Body of pancreas (tissue), 4 donors: ENCODE results near the gene NDUFA7. TPM values are rescaled to one million over a fixed set of nuclear protein-coding genes. Genes with fewer than 3 reads are reported as not detected.
"Not testable (repeated sequence)": the region's sequence is repeated elsewhere in the genome, so short reads cannot be mapped to it uniquely, and the experiment has no call there.

Experiments used
- ATAC-seq: fragments of 150-250 bp; one replicate; pipeline ENCODE4 v1.9.1; 2016
- DNase-seq, 4 donors: peaks; one replicate each; pipeline ENCODE4 v3.0.0-alpha.2; 2019
- H3K27ac ChIP-seq, 4 donors: fragments of 200-600 bp; sonication (generic); 1 replicate in 3 of 4; 2 replicates in 1 of 4; pipeline versions ENCODE4 v1.5.1 to v1.6.1; 2016 to 2019; ENCODE audit warnings: mild to moderate bottlenecking in 1 of 4, mixed read lengths in 1 of 4, moderate library complexity in 1 of 4
- H3K27me3 ChIP-seq, 2 donors: fragments of 200-600 bp; sonication (generic); one replicate each; pipeline ENCODE4 v1.6.0; 2016; ENCODE audit warnings: mild to moderate bottlenecking in 1 of 2
- H3K36me3 ChIP-seq, 2 donors: fragments of 200-600 bp; sonication (generic); replicated peaks in 1 of 2; 2 replicates each; pipeline ENCODE4 v1.5.1; 2016; ENCODE audit warnings: low read depth in 2 of 2; ENCODE audit not compliant: insufficient read depth in 1 of 2
- H3K4me1 ChIP-seq: fragments of 200-600 bp; sonication (generic); one replicate; pipeline ENCODE4 v1.6.0; 2016
- H3K4me3 ChIP-seq, 2 donors: fragments of 200-600 bp; sonication (generic); 1 replicate in 1 of 2; 2 replicates in 1 of 2; pipeline ENCODE4 v1.5.1; 2016 to 2019
- H3K9me3 ChIP-seq, 3 donors: fragments of 200-600 bp; sonication (generic); 1 replicate in 2 of 3; 2 replicates in 1 of 3; pipeline ENCODE4 v1.5.1; 2016
- CTCF ChIP-seq, 7 experiments: fragments of 450-650 bp in 4 of 7; fragments of 200-600 bp in 3 of 7; sonication (generic) in 3 of 7; IDR thresholded peaks; one replicate each; pipeline ENCODE4 v1.5.1; 2016 to 2019; ENCODE audit warnings: antibody characterized with exemption in 7 of 7
- POLR2A ChIP-seq, 3 donors: fragments of 450-650 bp; IDR thresholded peaks; one replicate each; pipeline ENCODE4 v1.6.1; 2016; ENCODE audit warnings: antibody characterized with exemption in 3 of 3, mild to moderate bottlenecking in 2 of 3
- WGBS, 2 donors: methylation state at CpG; one replicate each; pipeline ENCODE4 v1.1.5; 2017; 5-methylcytosine and 5-hydroxymethylcytosine counted together
- intact Hi-C: fragments of 100-400 bp; cut with DNase I; formaldehyde crosslinking; loops from one replicate; pipeline ENCODE4 v1.15.1; 2023
- total RNA-seq, 2 donors: library from RNA; depleted of rRNA; stranded (reverse); fragments of >200 nt; gene quantifications; one replicate each; pipeline ENCODE4 v1.1.0, GENCODE V29; 2016

NDUFA7 gene
- total RNA-seq, 2 donors from 2014 or later = 4.3 to 6.7 TPM

GRCh38 chr19:8358948-8359347 lies 37.8 kb upstream of the NDUFA7 start:
- no peak for ATAC-seq
- intact Hi-C loops = loop anchor here (5.0 to 10.0 kb wide), 2 partner anchors 38 to 216 kb away; partner anchors contain the start of gene MYO1F
- TF ChIP-seq POLR2A (IDR thresholded peaks at IDR 0.05) (no peak), CTCF (IDR thresholded peaks at IDR 0.05) (no peak)
- no peak overlapping the region for H3K4me3 ChIP-seq
- 80 to 87% methylated on average over 6 of the region's 6 CpGs for WGBS, 2 donors
- H3K27ac ChIP-seq = no peak overlapping the region
- H3K36me3 ChIP-seq = no peaks in the 10 kb centered on the region
- H3K9me3 ChIP-seq = no peaks in the 10 kb centered on the region
- no peak for DNase-seq
- peaks cover 67% of the 10 kb centered on the region for H3K4me1 ChIP-seq
- H3K27me3 ChIP-seq = no peaks in the 10 kb centered on the region

- H3K9me3 ChIP-seq = no peaks in the 10 kb centered on the region
- TF ChIP-seq POLR2A (IDR thresholded peaks at IDR 0.05) = no peak
- TF ChIP-seq CTCF (IDR thresholded peaks at IDR 0.05) = no peak
- no peak overlapping the region for H3K4me3 ChIP-seq
- ATAC-seq (no peak), DNase-seq (no peak)
- no peaks in the 10 kb centered on the region for H3K27me3 ChIP-seq
- intact Hi-C loops = loop anchor here (5.0 to 10.0 kb wide), 2 partner anchors 40 to 218 kb away; partner anchors contain the start of gene MYO1F
- H3K4me1 ChIP-seq = peaks cover 62% of the 10 kb centered on the region
- 65 to 66% methylated on average over 4 of the region's 4 CpGs for WGBS, 2 donors
- H3K27ac ChIP-seq = no peak overlapping the region
- no peaks in the 10 kb centered on the region for H3K36me3 ChIP-seq
Measured at GRCh38 chr19:8357007-8357521, 35.9 kb upstream of the NDUFA7 start.

- H3K27me3 ChIP-seq = no peaks in the 10 kb centered on the region
- H3K36me3 ChIP-seq = no peaks in the 10 kb centered on the region
- no peaks in the 10 kb centered on the region for H3K9me3 ChIP-seq
- intact Hi-C loops = loop anchor here (5.0 to 10.0 kb wide), 2 partner anchors 41 to 219 kb away; partner anchors contain the start of gene MYO1F
- H3K4me1 ChIP-seq = peaks cover 53% of the 10 kb centered on the region
- H3K27ac ChIP-seq = peak overlapping the region in 3 of 4 donors; percentile 21 to 52 (median 39)
- H3K4me3 ChIP-seq = no peak overlapping the region
- 71% methylated on average over 6 of the region's 6 CpGs for WGBS, 2 donors
- ATAC-seq = peak; percentile 62
- TF ChIP-seq CTCF (IDR thresholded peaks at IDR 0.05) = no peak
- TF ChIP-seq POLR2A (IDR thresholded peaks at IDR 0.05) = no peak
- peak in 3 of 4 donors; percentile 33 to 74 (median 53) for DNase-seq
Measured at GRCh38 chr19:8355631-8356402, 34.6 kb upstream of the NDUFA7 start.

- not testable (repeated sequence) for H3K27me3 ChIP-seq, H3K27ac ChIP-seq, DNase-seq, ATAC-seq, H3K4me3 ChIP-seq, H3K36me3 ChIP-seq, H3K9me3 ChIP-seq
- 44 to 55% methylated on average over 3 to 5 of the region's 5 CpGs for WGBS, 2 donors
- peaks cover 47% of the 10 kb centered on the region for H3K4me1 ChIP-seq
- intact Hi-C loops = loop anchor here (5.0 to 10.0 kb wide), 2 partner anchors 154 to 222 kb away; partner anchors contain the start of gene MYO1F
Measured at GRCh38 chr19:8352845-8353244, 31.7 kb upstream of the NDUFA7 start.

GRCh38 chr19:8352134-8352827 lies 31.1 kb upstream of the NDUFA7 start:
- Histone ChIP-seq H3K27me3 (no peaks in the 10 kb centered on the region), H3K9me3 (no peaks in the 10 kb centered on the region), H3K4me3 (no peak overlapping the region), H3K36me3 (no peaks in the 10 kb centered on the region), H3K27ac (no peak overlapping the region), H3K4me1 (peaks cover 44% of the 10 kb centered on the region)
- peak in 1 of 4 donors; percentile 38 for DNase-seq
- WGBS, 2 donors = 39 to 47% methylated on average over 7 to 10 of the region's 10 CpGs
- intact Hi-C loops = loop anchor here (5.0 to 10.0 kb wide), 2 partner anchors 155 to 223 kb away; partner anchors contain the start of gene MYO1F
- no peak for ATAC-seq
- TF ChIP-seq POLR2A (IDR thresholded peaks at IDR 0.05) = no peak
- no peak for TF ChIP-seq CTCF (IDR thresholded peaks at IDR 0.05)

GRCh38 chr19:8349629-8350372 lies 28.6 kb upstream of the NDUFA7 start:
- H3K27ac ChIP-seq, ATAC-seq, H3K9me3 ChIP-seq, DNase-seq, H3K27me3 ChIP-seq, H3K36me3 ChIP-seq, H3K4me3 ChIP-seq: not testable (repeated sequence)
- WGBS, 2 donors = 68 to 73% methylated on average over 8 of the region's 8 CpGs
- intact Hi-C loops = loop anchor here (5.0 to 10.0 kb wide), 2 partner anchors 158 to 225 kb away; partner anchors contain the start of gene MYO1F
- peaks cover 22% of the 10 kb centered on the region for H3K4me1 ChIP-seq
